DND-41 (cell line): Measurements from ENCODE around the gene PAPLN.

ENCODE experiments used
- ATAC-seq: fragments of 200-7000 bp; cut with Tn5 transposase; 3 replicates; pipeline ENCODE4 v1.9.1; 2021; ENCODE audit warnings: low read depth; ENCODE audit not compliant: insufficient read depth
- DNase-seq: peaks from one replicate; pipeline ENCODE4 v3.0.0-alpha.2; 2020
- H2AFZ ChIP-seq: 2 replicates; pipeline ENCODE4 v1.6.0; 2012; ENCODE audit warnings: low read depth, low read length
- H3K27ac ChIP-seq: 2 replicates; pipeline ENCODE4 v1.5.1; 2012; ENCODE audit warnings: low read length, inconsistent platforms
- H3K27me3 ChIP-seq: fragments of 200-600 bp; sonication (generic); 2 replicates; pipeline ENCODE4 v1.6.0; 2012; ENCODE audit warnings: low read length, mild to moderate bottlenecking, inconsistent platforms; ENCODE audit not compliant: insufficient read depth, poor library complexity
- H3K36me3 ChIP-seq: 2 replicates; pipeline ENCODE4 v1.5.1; 2012; ENCODE audit warnings: low read length, inconsistent platforms; ENCODE audit not compliant: insufficient read depth
- H3K4me1 ChIP-seq: 2 replicates; pipeline ENCODE4 v1.5.1; 2012; ENCODE audit warnings: mild to moderate bottlenecking, low read length; ENCODE audit not compliant: insufficient read depth
- H3K4me2 ChIP-seq: 2 replicates; pipeline ENCODE4 v1.6.0; 2012; ENCODE audit warnings: mild to moderate bottlenecking, moderate library complexity, low read length, inconsistent platforms; ENCODE audit not compliant: insufficient read depth
- H3K4me3 ChIP-seq, 2 experiments: fragments of 200-600 bp in 1 of 2; shearing (Covaris generic) in 1 of 2; 2 replicates each; pipeline ENCODE4 v1.5.1; 2012 to 2016; ENCODE audit warnings: inconsistent platforms in 2 of 2, low read length in 2 of 2, mild to moderate bottlenecking in 2 of 2, low read depth in 1 of 2, moderate library complexity in 1 of 2
- H3K79me2 ChIP-seq: 2 replicates; pipeline ENCODE4 v1.6.0; 2012; ENCODE audit warnings: low read length, inconsistent platforms; ENCODE audit not compliant: insufficient read depth
- H3K9ac ChIP-seq: 2 replicates; pipeline ENCODE4 v1.6.0; 2012; ENCODE audit warnings: low read depth, mild to moderate bottlenecking, inconsistent platforms, low read length, moderate library complexity
- H3K9me3 ChIP-seq: 2 replicates; pipeline ENCODE4 v1.5.1; 2012; ENCODE audit warnings: low read length, moderate library complexity, mild to moderate bottlenecking, inconsistent platforms; ENCODE audit not compliant: insufficient read depth, severe bottlenecking
- H4K20me1 ChIP-seq: 2 replicates; pipeline ENCODE4 v1.6.0; 2012; ENCODE audit warnings: low read length; ENCODE audit not compliant: insufficient read depth
- EZH2 ChIP-seq: IDR thresholded peaks from 3 replicates; pipeline ENCODE4 v1.6.1; 2012; ENCODE audit warnings: borderline replicate concordance, low read depth, mild to moderate bottlenecking, moderate library complexity, low read length, inconsistent platforms; ENCODE audit not compliant: severe bottlenecking
- TF ChIP-seq, protein P1 (sequence below): IDR thresholded peaks from 2 replicates; pipeline ENCODE4 v1.5.1; 2012; ENCODE audit warnings: borderline replicate concordance, low read length, moderate library complexity, mild to moderate bottlenecking; ENCODE audit not compliant: poor library complexity, severe bottlenecking; ENCODE audit errors: extremely low read depth

The PAPLN gene

GRCh38 chr14:73273799-73274198 lies 36.5 kb downstream of the PAPLN start:
- H2AFZ ChIP-seq: no peak overlapping the region
- no peak overlapping the region for H3K4me2 ChIP-seq
- ATAC-seq (no peak), DNase-seq (no peak)
- no peaks in the 10 kb centered on the region for H3K27me3 ChIP-seq
- H3K79me2 ChIP-seq: no peaks in the 10 kb centered on the region
- no peak overlapping the region for H3K9ac ChIP-seq
- H3K27ac ChIP-seq: no peak overlapping the region
- H4K20me1 ChIP-seq: no peaks in the 10 kb centered on the region
- TF ChIP-seq, protein P1, sequence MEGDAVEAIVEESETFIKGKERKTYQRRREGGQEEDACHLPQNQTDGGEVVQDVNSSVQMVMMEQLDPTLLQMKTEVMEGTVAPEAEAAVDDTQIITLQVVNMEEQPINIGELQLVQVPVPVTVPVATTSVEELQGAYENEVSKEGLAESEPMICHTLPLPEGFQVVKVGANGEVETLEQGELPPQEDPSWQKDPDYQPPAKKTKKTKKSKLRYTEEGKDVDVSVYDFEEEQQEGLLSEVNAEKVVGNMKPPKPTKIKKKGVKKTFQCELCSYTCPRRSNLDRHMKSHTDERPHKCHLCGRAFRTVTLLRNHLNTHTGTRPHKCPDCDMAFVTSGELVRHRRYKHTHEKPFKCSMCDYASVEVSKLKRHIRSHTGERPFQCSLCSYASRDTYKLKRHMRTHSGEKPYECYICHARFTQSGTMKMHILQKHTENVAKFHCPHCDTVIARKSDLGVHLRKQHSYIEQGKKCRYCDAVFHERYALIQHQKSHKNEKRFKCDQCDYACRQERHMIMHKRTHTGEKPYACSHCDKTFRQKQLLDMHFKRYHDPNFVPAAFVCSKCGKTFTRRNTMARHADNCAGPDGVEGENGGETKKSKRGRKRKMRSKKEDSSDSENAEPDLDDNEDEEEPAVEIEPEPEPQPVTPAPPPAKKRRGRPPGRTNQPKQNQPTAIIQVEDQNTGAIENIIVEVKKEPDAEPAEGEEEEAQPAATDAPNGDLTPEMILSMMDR: no peak
- TF ChIP-seq EZH2: no peak
- no peak overlapping the region for H3K4me3 ChIP-seq
- peaks cover 25% of the 10 kb centered on the region for H3K36me3 ChIP-seq
- H3K4me1 ChIP-seq: no peaks in the 10 kb centered on the region
- H3K9me3 ChIP-seq: no peaks in the 10 kb centered on the region

DNA sequence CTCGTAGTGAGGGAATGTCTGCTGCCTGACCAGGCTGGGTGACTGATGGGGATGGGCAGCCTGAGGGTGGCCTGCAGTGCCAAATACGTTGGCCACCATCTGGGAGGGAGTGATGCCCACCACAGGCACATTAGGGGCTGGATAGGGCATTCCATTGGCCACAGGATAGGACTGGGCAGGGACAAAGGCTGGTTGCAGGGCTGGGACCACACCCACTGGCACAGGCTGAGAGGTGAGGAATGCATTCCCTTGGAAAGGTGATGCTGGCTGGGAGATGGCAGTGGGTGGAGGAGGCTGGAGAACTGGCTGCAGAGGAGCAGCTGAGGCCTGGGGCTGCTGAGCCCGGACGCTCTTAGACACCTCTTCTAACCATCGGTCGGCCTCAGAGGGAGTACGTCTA lies 39.5 kb downstream of the PAPLN start:
- Histone ChIP-seq H3K4me3 (no peak overlapping the region), H2AFZ (no peak overlapping the region), H4K20me1 (no peaks in the 10 kb centered on the region; the same call in 1 of the 2 replicates), H3K9ac (no peak overlapping the region), H3K27me3 (no peaks in the 10 kb centered on the region), H3K9me3 (no peaks in the 10 kb centered on the region), H3K4me1 (no peaks in the 10 kb centered on the region), H3K4me2 (no peak overlapping the region), H3K79me2 (no peaks in the 10 kb centered on the region), H3K27ac (no peak overlapping the region), H3K36me3 (peaks cover 42% of the 10 kb centered on the region)
- no peak for ATAC-seq
- TF ChIP-seq EZH2: no peak
- TF ChIP-seq, protein P1: no peak
- no peak for DNase-seq

- no peak for DNase-seq
- Histone ChIP-seq H3K4me3 (no peak overlapping the region), H3K27me3 (no peaks in the 10 kb centered on the region), H3K4me1 (no peaks in the 10 kb centered on the region), H3K79me2 (no peaks in the 10 kb centered on the region), H3K9ac (no peak overlapping the region), H3K9me3 (no peaks in the 10 kb centered on the region), H3K27ac (no peak overlapping the region), H4K20me1 (no peaks in the 10 kb centered on the region; the same call in 1 of the 2 replicates), H3K4me2 (no peak overlapping the region), H3K36me3 (peaks cover 47% of the 10 kb centered on the region), H2AFZ (no peak overlapping the region)
- no peak for TF ChIP-seq EZH2
- TF ChIP-seq, protein P1: no peak
- no peak for ATAC-seq
These were observed 40.1 kb downstream of the PAPLN start for GRCh38 chr14:73277376-73277775.

DNA sequence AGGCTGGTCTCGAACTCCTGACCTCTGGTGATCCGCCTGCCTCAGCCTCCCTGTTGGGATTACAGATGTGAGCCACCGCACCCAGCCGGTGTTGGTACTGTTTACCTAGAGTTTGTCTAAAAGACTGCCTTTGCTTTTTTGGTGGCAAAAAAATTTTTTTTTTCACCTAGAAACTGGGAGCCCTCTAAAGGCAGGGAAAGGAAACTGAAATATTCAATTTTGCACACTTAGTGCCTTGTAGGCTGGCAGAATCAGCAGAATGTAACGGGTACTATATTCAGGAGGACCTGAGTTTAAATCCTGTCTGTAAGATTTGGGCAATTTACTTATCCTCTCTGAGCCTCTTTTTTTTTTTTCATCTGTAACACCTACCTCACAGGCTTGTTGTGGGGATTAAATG lies 43.6 kb downstream of the PAPLN start:
- Histone ChIP-seq H3K79me2 (no peaks in the 10 kb centered on the region), H4K20me1 (no peaks in the 10 kb centered on the region; the same call in 1 of the 2 replicates), H3K4me2 (no peak overlapping the region), H3K27ac (no peak overlapping the region), H3K36me3 (peaks cover 66% of the 10 kb centered on the region), H3K27me3 (no peaks in the 10 kb centered on the region), H3K4me1 (no peaks in the 10 kb centered on the region), H3K9ac (no peak overlapping the region), H3K4me3 (no peak overlapping the region), H2AFZ (no peak overlapping the region), H3K9me3 (no peaks in the 10 kb centered on the region)
- no peak for ATAC-seq
- no peak for DNase-seq
- TF ChIP-seq, protein P1: no peak
- no peak for TF ChIP-seq EZH2
